ENCODE data around the gene ARV1. TPM values are rescaled to one million over a fixed set of nuclear protein-coding genes. Genes with fewer than 3 reads are reported as not detected.
A peak's percentile ranks its signal among the peaks of the same experiment; 100 is the strongest.

Gene ARV1
- total RNA-seq, 1 donor from 2014 or later: 14.0 TPM

DNA sequence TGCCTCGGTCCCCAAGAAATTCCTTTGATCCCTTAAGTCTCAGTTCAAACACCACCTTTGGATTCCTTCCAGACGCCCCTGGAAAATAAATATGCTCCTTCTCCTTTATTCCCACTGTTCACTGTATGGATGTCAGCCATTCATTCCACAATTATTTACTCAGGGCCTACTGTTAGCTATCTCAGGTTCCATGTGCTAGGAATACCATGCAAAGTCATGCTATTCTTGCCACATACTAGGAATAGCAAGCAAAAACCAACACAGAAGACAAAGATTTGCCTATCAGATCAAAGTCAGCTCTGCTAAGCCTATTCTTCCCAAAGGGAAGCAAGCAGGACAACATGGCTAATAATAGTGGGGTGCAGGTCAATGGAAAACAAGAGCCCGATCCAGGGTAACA is 30.0 kb upstream of the ARV1 start:
- Mint-ChIP-seq H3K36me3 (ENCODE audit: low read depth) (peaks cover 12% of the 10 kb centered on the region), H3K4me1 (ENCODE audit: low read depth) (peaks cover 8% of the 10 kb centered on the region), H3K27ac (ENCODE audit: unreplicated experiment) (peak overlapping the region; percentile 77), H3K9me3 (ENCODE audit: low read depth) (no peaks in the 10 kb centered on the region), H3K4me3 (ENCODE audit: unreplicated experiment) (no peak overlapping the region), H3K27me3 (ENCODE audit: low read depth) (no peaks in the 10 kb centered on the region)
- TF ChIP-seq, protein P1, sequence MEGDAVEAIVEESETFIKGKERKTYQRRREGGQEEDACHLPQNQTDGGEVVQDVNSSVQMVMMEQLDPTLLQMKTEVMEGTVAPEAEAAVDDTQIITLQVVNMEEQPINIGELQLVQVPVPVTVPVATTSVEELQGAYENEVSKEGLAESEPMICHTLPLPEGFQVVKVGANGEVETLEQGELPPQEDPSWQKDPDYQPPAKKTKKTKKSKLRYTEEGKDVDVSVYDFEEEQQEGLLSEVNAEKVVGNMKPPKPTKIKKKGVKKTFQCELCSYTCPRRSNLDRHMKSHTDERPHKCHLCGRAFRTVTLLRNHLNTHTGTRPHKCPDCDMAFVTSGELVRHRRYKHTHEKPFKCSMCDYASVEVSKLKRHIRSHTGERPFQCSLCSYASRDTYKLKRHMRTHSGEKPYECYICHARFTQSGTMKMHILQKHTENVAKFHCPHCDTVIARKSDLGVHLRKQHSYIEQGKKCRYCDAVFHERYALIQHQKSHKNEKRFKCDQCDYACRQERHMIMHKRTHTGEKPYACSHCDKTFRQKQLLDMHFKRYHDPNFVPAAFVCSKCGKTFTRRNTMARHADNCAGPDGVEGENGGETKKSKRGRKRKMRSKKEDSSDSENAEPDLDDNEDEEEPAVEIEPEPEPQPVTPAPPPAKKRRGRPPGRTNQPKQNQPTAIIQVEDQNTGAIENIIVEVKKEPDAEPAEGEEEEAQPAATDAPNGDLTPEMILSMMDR (IDR thresholded peaks at IDR 0.05): no peak
- DNase-seq (ENCODE audit: low spot score): no peak

DNA sequence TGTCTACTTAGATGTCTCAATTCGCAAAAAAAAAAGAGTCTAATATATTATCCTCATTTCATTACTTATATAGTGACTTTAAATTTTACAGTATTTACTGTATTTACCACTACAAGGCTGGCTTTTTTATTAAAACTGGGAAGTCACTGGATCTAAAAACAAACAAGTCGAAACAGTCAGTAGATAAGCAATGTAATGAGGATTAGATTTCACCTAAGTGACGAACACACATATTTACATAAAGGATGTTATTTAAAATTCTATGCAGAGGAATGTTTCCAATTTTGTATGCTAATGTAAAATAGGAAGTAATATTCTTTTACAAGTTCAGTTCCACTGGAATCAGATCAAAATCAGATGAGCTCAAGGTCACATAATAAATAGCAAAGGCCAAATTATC is 28.5 kb upstream of the ARV1 start:
- TF ChIP-seq, protein P1 (IDR thresholded peaks at IDR 0.05): no peak
- Mint-ChIP-seq H3K4me3 (ENCODE audit: unreplicated experiment) (no peak overlapping the region), H3K36me3 (ENCODE audit: low read depth) (peaks cover 11% of the 10 kb centered on the region), H3K27ac (ENCODE audit: unreplicated experiment) (no peak overlapping the region), H3K9me3 (ENCODE audit: low read depth) (no peaks in the 10 kb centered on the region), H3K27me3 (ENCODE audit: low read depth) (no peaks in the 10 kb centered on the region), H3K4me1 (ENCODE audit: low read depth) (peaks cover 8% of the 10 kb centered on the region)
- DNase-seq (ENCODE audit: low spot score): no peak

- no peak overlapping the region for H3K27ac Mint-ChIP-seq (ENCODE audit: unreplicated experiment)
- peaks cover 9% of the 10 kb centered on the region for H3K4me1 Mint-ChIP-seq (ENCODE audit: low read depth)
- TF ChIP-seq, protein P1 (IDR thresholded peaks at IDR 0.05): no peak
- H3K9me3 Mint-ChIP-seq (ENCODE audit: low read depth): no peaks in the 10 kb centered on the region
- no peak for DNase-seq (ENCODE audit: low spot score)
- H3K4me3 Mint-ChIP-seq (ENCODE audit: unreplicated experiment): no peak overlapping the region
- no peaks in the 10 kb centered on the region for H3K27me3 Mint-ChIP-seq (ENCODE audit: low read depth)
- H3K36me3 Mint-ChIP-seq (ENCODE audit: low read depth): peaks cover 15% of the 10 kb centered on the region
These were observed 21.3 kb upstream of the ARV1 start for GRCh38 chr1:230957580-230957989.

DNA sequence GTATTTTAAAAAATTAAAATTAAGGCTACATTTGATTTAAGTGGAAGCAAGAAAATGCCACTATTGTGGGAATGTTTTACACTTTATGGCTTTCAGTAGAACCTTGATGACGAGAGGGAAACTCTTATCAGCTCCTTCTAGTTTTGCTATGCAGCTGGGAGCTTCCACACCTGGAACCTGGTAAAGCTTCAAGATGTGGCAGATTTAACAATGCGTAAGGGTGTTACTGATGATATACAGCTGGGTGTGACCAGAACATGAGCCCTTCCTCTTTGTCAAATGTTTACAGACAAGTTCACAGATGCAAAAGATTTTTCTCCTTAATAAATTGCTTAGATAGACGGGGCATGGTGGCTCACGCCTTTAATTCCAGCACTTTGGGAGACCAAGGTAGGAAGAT is 20.5 kb upstream of the ARV1 start:
- no peak overlapping the region for H3K4me3 Mint-ChIP-seq (ENCODE audit: unreplicated experiment)
- no peaks in the 10 kb centered on the region for H3K9me3 Mint-ChIP-seq (ENCODE audit: low read depth)
- H3K4me1 Mint-ChIP-seq (ENCODE audit: low read depth): peaks cover 9% of the 10 kb centered on the region
- no peak overlapping the region for H3K27ac Mint-ChIP-seq (ENCODE audit: unreplicated experiment)
- TF ChIP-seq, protein P1 (IDR thresholded peaks at IDR 0.05): no peak
- H3K27me3 Mint-ChIP-seq (ENCODE audit: low read depth): no peaks in the 10 kb centered on the region
- peaks cover 15% of the 10 kb centered on the region for H3K36me3 Mint-ChIP-seq (ENCODE audit: low read depth)
- no peak for DNase-seq (ENCODE audit: low spot score)

- Mint-ChIP-seq H3K36me3 (ENCODE audit: low read depth) (peaks cover 2% of the 10 kb centered on the region), H3K27me3 (ENCODE audit: low read depth) (no peaks in the 10 kb centered on the region), H3K4me3 (ENCODE audit: unreplicated experiment) (no peak overlapping the region), H3K27ac (ENCODE audit: unreplicated experiment) (no peak overlapping the region), H3K4me1 (ENCODE audit: low read depth) (no peaks in the 10 kb centered on the region), H3K9me3 (ENCODE audit: low read depth) (no peaks in the 10 kb centered on the region)
- TF ChIP-seq, protein P1 (IDR thresholded peaks at IDR 0.05): no peak
- DNase-seq (ENCODE audit: low spot score): no peak
These were observed 14.0 kb upstream of the ARV1 start for GRCh38 chr1:230964896-230965295.
